ENCODE data around the gene ANKRD17. TPM values are rescaled to one million over a fixed set of nuclear protein-coding genes. Genes with fewer than 3 reads are reported as not detected.

Gene ANKRD17
- total and polyA plus RNA-seq, 9 donors = 13.2 to 59.7 (median 49.3) TPM

DNA sequence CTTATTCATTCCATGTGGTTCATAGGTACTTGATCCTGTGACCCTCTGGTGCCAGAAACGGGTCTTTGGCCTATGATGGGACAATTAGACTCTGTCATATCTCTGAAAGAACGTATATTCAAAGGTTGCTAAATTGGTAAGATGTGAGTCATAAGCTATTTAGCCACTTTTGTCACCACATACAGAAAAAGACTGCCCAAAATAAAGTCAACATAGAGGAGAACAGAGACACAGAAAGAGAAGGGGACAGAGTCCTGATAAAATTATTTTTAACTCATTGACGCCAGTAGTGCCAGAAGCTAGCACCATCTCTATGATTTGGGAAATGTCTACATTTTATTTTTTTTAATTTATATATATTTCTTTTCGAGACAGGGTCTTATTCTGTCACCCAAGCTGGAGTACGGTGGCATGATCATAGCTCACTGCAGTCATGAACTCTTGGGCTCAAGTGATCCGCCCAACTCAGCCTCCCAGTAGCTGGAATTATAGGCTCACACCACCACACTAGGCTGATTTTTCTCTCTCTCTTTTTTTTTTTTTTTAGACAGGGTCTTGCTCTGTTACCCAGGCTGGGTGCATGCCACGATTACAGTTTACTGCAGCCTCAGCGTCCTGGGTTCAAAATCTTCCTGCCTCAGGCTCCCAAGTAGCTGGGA is 96.9 kb downstream of the ANKRD17 start:
- WGBS, 3 donors = 90 to 95% (median 95%) methylated on average over 8 of the region's 8 CpGs
- H3K4me3 ChIP-seq = no peak overlapping the region
- intact Hi-C loops (cut with DNase I) = no loop called here
- DNase-seq = no peak
- no peaks in the 10 kb centered on the region for H3K36me3 ChIP-seq
- H3K27ac ChIP-seq = no peak overlapping the region
- H3K4me1 ChIP-seq (ENCODE audit: insufficient read depth) = no peaks in the 10 kb centered on the region
- no peaks in the 10 kb centered on the region for H3K9me3 ChIP-seq
- TF ChIP-seq POLR2A (IDR thresholded peaks at IDR 0.05) (no peak), EP300 (IDR thresholded peaks at IDR 0.05) (no peak)
- TF ChIP-seq, protein P1, sequence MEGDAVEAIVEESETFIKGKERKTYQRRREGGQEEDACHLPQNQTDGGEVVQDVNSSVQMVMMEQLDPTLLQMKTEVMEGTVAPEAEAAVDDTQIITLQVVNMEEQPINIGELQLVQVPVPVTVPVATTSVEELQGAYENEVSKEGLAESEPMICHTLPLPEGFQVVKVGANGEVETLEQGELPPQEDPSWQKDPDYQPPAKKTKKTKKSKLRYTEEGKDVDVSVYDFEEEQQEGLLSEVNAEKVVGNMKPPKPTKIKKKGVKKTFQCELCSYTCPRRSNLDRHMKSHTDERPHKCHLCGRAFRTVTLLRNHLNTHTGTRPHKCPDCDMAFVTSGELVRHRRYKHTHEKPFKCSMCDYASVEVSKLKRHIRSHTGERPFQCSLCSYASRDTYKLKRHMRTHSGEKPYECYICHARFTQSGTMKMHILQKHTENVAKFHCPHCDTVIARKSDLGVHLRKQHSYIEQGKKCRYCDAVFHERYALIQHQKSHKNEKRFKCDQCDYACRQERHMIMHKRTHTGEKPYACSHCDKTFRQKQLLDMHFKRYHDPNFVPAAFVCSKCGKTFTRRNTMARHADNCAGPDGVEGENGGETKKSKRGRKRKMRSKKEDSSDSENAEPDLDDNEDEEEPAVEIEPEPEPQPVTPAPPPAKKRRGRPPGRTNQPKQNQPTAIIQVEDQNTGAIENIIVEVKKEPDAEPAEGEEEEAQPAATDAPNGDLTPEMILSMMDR (IDR thresholded peaks at IDR 0.05) = no peak
- H3K27me3 ChIP-seq = no peaks in the 10 kb centered on the region

DNA sequence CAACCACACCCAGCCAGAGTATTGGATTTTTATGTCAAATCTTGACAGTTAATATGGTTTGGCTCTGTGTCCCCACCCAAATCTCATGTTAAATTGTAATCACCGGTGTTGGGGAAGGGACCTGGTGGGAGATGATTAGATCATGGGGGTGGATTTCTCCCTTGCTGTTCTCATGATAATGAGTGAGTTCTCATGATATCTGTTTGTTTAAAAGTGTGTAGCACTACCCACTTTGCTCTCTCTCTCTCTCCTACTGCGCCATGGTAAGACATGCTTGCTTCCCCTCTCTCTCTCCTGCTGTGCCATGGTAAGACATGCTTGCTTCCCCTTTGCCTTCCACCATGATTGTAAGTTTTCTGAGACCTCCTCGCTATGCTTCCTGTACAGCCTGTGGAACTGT is 102.2 kb downstream of the ANKRD17 start:
- Histone ChIP-seq H3K4me3 (no peak overlapping the region), H3K27me3 (no peaks in the 10 kb centered on the region), H3K4me1 (ENCODE audit: insufficient read depth) (no peaks in the 10 kb centered on the region), H3K27ac (no peak overlapping the region), H3K36me3 (no peaks in the 10 kb centered on the region), H3K9me3 (no peaks in the 10 kb centered on the region)
- TF ChIP-seq, protein P1 (IDR thresholded peaks at IDR 0.05) = no peak
- TF ChIP-seq POLR2A (IDR thresholded peaks at IDR 0.05) (no peak), EP300 (IDR thresholded peaks at IDR 0.05) (no peak)
- WGBS, 3 donors = 98 to 99% (median 98%) methylated on average over 3 of the region's 3 CpGs
- DNase-seq = no peak
- intact Hi-C loops (cut with DNase I) = no loop called here

DNA sequence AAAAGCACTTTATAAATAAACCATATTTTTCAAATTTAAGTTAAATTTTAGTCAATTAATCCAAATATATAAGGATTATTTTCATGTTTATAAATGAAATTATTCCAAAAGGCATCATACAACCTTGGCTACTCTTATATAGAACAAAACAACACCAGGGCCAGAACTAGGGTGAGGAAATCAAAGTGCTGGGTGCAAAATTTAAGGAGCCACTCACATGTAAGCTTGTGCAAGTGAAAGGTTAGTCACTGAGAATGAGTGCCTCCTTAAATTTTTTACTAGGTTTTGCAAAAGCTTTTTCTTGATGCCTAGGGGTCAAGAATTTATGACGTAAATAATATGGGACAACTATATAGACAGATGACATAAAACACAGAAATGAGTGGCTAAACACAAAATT is 105.7 kb downstream of the ANKRD17 start:
- no peaks in the 10 kb centered on the region for H3K27me3 ChIP-seq
- no peaks in the 10 kb centered on the region for H3K4me1 ChIP-seq (ENCODE audit: insufficient read depth)
- no peak for DNase-seq
- 90 to 99% (median 95%) methylated on average over 1 of the region's 1 CpG for WGBS, 3 donors
- no peak overlapping the region for H3K27ac ChIP-seq
- no peaks in the 10 kb centered on the region for H3K9me3 ChIP-seq
- intact Hi-C loops (cut with DNase I) = no loop called here
- TF ChIP-seq POLR2A (IDR thresholded peaks at IDR 0.05) = no peak
- TF ChIP-seq, protein P1 (IDR thresholded peaks at IDR 0.05) = no peak
- no peak for TF ChIP-seq EP300 (IDR thresholded peaks at IDR 0.05)
- H3K36me3 ChIP-seq = no peaks in the 10 kb centered on the region
- H3K4me3 ChIP-seq = no peak overlapping the region

DNA sequence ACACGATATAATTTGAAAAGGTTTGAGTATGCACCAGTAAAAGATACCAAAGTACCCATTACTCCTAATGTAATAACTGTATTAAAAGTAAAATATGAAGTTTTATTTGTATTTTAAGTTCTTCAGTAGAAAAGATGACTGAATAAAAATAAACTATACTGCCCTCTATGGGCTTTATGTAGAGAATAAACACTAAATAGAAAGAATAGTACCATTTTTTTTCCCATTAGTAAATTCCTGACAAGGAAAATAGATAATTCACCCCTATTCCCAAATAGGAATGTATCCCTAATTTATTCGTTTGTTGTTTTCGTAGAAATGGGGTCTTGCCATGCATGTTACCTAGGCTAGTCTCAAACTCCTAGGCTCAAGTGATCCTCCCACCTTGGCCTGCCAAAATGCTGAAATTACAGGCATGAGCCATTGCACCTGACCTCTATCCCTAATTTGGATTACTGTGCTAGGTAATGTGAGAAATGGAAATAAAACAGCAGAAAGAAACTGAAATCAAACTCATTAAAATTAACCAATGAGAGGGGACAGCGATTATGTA is 115.5 kb downstream of the ANKRD17 start:
- H3K4me3 ChIP-seq = no peak overlapping the region
- TF ChIP-seq POLR2A (IDR thresholded peaks at IDR 0.05) (no peak), EP300 (IDR thresholded peaks at IDR 0.05) (no peak)
- no peaks in the 10 kb centered on the region for H3K9me3 ChIP-seq
- intact Hi-C loops (cut with DNase I) = no loop called here
- H3K36me3 ChIP-seq = no peaks in the 10 kb centered on the region
- 94 to 95% (median 95%) methylated on average over 4 of the region's 4 CpGs for WGBS, 3 donors
- no peaks in the 10 kb centered on the region for H3K4me1 ChIP-seq (ENCODE audit: insufficient read depth)
- no peaks in the 10 kb centered on the region for H3K27me3 ChIP-seq
- H3K27ac ChIP-seq = no peak overlapping the region
- DNase-seq = no peak

DNA sequence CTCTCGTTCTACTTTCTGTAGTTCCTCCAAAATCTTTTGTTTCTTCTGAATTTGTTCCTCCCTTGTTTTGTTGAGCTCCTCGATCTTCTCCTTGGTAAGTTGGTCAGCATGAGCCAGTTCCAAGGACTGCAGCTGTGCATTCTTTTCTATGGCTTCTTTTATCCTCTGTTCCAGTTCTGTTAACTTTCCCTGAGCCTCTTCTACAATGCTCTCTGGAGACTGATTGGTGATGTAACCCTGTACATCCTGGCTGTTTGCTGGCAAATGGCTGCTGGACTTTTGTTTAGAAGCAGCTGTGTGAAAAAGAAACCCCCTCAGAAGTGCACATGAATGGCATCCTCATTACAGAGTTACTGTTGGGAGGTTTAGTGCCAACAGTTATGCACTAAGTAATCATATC is 118.6 kb downstream of the ANKRD17 start:
- intact Hi-C loops (cut with DNase I) = no loop called here
- no peak overlapping the region for H3K4me3 ChIP-seq
- no peaks in the 10 kb centered on the region for H3K9me3 ChIP-seq
- H3K27me3 ChIP-seq = no peaks in the 10 kb centered on the region
- H3K36me3 ChIP-seq = no peaks in the 10 kb centered on the region
- DNase-seq = no peak
- TF ChIP-seq, protein P1 (IDR thresholded peaks at IDR 0.05) = no peak
- TF ChIP-seq EP300 (IDR thresholded peaks at IDR 0.05) (no peak), POLR2A (IDR thresholded peaks at IDR 0.05) (no peak)
- H3K27ac ChIP-seq = no peak overlapping the region
- 82 to 91% (median 88%) methylated on average over 2 of the region's 2 CpGs for WGBS, 3 donors
- no peaks in the 10 kb centered on the region for H3K4me1 ChIP-seq (ENCODE audit: insufficient read depth)
